Measurements from ENCODE around the gene EDN2.

Gene EDN2

DNA sequence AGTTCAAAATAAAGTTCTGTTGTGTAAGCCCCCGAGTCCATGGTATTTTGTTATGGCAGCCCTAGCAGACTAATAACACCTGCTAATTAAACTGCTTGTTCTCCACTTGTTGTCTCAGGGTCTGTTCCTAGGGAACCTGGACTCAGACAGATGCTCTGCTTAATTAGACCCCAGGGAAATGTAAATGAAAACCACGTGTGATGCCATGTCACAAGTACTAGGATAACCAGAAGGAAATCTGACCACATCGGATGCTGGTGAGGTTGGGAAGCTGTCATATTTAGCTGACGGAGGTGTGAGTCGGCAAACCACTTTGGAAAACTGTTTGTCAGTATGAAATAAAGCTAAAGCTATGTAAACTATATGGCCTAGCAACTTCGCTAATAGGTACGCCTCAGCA lies 19.6 kb downstream of the EDN2 start:
- DNase-seq (ENCODE audit: low spot score) = no peak

DNA sequence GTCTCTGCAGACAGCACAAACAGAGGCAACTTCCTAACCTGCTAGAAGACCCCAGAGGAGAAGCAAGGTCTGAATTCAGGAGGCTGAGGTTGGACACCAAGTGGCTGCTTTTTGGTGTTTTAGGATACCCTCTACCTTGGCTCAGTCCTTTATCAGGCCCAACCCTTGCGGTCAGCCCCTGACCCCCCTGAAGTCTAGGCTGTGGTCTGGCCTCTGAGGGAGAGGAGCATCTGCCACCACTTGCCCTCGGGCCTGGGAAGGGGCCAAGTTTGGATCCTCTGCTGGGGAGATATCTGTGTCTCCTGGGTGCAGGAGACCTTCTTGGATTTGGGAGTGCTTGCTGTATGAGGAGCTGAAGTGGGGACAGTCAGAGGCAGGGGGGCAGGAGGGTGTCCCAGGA lies 21.0 kb downstream of the EDN2 start:
- DNase-seq (ENCODE audit: low spot score) = no peak

DNA sequence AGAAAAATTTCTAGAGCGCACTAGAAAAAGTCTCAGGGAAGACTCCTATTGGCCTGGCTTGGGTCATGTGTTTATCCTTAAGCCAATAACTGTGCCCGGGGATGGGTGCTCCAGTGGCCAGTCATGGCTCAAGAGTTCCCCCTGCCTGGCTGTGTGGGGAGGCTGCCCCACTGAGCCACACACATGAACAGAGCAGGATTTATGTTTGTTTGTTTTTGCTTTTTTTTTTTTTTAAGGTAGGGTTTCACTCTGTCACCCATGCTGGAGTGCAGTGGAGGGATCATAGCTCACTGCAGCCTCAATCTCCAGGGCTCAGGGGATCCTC lies 21.8 kb downstream of the EDN2 start:
- no peak for DNase-seq (ENCODE audit: low spot score)

DNA sequence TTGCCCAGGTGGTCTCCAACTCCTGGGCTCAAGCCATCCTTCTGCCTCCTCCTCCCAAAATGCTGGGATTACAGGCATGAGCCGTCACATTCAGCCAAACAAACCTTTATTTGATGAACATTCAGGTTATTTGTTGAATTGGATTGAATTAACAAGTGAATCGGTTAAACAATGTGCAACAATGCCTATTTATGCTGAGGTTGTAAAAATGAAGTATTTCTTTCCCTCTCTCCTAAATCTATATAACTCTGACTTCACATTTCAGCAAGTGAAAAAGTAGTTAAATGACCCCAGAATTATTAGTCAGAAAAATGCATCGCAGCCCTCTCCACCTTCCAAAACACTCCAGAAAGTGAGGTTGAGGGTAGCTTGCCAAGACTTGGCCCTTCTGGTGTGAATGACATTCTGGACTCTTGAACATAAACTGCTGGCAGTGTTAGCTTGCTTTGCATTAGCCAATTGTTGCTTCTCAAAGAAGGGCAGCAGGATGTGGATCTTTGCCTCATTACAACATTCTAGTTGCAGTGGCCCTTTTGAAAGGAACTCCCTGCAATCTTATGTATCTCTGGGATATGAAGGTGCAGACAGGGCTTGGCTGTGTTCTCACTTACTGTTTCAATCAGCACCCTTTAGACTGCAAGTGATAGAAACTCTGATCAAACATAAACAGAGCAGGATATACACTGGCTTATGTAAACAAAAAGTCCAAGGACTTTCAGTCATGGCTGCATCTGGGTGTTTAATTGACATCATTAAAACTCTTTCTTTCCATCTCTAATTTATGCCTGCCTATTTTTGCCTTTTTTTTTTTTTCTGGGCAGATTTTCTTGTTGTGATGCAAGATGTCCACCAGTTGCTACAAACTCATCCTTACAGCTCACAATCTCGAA lies 22.4 kb downstream of the EDN2 start:
- no peak for DNase-seq (ENCODE audit: low spot score)

DNA sequence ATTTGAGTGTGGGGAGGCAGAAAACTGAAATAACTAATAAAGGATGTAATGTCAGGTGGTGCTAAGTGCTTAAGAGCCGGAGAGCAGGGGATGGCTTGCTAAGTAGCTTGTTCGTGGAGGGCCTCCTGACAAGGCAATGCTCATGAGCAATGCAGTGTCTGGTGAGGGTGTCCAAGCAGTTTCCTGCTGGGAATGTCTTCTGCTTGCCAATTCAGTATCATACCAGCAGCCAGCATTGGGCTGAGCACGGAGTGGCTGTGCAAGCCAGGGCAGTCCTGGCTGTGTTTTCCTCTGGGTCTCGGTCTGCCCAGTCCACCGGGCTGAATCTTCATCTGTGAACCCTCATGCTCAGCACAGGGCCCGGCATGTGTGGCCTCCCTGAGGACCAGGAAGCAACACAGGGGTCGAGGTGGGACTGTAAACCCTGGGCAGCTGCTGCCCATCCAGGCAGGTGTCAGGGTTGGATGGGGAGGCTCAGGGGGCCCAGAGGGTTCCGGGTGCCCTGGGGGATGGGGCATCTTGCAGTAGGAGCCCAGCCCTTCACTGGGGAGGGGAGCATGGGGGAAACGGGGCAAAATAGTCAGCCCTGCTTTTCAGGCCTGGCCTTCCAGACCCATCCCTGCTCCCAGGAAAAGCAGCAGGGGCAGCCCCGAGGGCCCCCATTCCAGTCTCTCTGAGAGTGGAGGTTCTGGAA lies 27.5 kb downstream of the EDN2 start:
- no peak for DNase-seq (ENCODE audit: low spot score)

DNA sequence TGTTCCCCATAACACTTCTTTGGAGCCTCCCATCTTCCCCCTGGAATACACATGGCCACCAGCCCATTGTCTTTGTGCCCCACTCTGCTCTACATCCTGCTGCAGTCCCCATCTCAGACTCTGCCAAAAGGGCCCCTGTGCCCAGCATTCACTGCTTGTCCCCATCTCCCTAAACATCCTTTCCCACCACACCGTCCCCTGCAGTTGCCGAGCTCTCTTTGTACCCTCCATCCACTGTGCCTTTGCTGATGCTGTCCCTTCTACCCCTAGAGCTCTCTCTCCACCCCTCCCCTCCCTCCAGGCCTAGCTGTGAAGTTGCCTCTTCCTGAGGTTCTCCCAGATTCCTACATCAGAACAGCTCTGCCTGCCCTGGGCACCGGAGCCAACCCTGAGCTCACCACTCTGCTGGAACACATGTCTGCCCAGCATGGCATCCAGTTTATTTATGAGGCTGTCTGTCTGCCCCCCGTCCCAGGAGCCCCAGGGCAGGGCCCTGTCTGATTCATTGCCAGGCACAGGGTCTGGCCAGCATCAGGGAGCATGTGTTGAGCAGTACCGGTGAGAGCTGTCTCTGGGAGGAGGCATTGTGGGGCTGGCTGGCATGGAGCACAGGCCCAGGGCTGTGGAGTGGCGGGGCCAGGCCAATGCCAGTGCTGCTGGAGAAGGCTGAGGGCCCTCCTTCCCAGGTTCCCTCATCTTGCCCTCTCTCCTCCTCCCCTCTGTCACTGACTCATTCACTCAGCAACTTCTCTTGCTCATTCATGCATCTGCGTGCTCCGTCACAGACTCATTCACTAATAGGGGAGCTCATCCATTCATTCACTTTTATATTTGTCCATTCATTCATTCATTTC lies 28.8 kb downstream of the EDN2 start:
- no peak for DNase-seq (ENCODE audit: low spot score)

DNA sequence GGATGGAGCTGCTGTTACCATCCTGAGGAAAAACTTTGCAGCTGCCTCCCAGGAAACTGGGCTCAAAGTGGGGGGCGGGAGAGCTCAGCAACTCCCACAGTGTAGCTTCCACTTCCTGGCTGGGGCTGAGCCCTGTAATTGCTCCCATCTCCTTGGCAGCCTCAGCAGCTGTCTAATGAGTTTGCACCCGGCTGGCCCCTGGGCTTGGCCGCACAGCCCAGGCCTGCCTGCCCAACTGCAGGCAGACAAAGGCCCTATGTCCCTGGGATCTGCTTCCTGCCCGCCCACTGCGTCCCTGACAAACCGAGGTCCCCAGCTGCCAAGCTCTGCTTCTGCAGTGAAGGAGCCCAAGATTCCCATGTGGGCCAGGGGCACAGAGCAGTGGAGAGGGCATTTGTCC lies 30.1 kb downstream of the EDN2 start:
- peak; percentile 77 for DNase-seq (ENCODE audit: low spot score)

DNA sequence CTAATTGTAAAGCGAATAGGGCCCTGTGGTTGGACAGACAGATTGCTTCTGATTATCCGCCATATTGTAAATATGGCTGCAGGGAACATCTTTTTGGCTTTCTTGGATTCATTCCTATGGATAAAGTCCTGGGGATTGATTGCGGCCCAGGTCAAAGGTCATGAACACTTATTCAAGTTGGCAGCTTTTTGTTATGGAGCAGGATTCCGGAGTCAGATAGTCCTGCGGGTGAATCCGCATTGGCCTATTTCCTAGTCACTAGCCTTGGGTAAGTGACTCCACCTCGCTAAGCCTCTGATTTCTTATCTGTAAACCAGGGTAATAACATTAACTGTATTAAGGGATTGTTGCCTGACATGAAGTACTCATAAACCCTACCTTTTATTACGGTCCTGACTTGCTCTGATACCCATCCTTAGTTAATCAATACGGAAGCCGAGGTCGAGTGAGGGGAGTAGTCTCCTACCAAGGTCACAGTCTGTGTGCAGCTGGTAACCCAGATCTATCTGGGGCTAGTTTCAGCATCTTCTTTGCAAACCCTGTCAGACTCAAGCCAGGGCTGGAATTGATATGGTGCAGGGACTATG lies 31.7 kb downstream of the EDN2 start:
- DNase-seq (ENCODE audit: low spot score) = no peak

DNA sequence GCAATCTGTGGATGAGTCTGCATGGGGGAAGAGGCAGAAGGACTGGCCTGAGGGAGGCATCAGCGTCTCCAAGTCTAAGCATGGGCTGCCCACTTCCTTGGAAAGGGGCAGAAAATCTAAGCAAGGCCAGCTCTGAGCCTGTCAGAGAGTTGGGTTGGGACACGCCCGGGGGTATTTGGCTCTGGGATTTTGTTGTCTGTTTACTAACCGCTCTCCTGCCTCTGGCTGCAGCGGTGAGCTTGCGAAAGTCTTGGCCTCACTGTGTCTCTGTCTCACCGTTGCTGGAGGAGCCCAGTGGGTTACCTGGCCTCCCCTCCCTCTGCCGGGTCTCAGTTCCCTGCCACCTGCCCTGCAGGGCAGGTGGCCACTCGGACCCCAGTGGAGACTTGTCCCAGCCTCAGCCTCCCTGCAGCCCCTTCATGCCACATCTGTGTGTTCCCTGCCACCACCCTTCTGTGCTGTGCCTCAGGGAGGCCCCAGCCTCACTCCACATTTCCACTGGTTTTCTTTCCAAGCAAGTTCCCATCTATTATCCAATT lies 33.7 kb downstream of the EDN2 start:
- DNase-seq (ENCODE audit: low spot score) = no peak

DNA sequence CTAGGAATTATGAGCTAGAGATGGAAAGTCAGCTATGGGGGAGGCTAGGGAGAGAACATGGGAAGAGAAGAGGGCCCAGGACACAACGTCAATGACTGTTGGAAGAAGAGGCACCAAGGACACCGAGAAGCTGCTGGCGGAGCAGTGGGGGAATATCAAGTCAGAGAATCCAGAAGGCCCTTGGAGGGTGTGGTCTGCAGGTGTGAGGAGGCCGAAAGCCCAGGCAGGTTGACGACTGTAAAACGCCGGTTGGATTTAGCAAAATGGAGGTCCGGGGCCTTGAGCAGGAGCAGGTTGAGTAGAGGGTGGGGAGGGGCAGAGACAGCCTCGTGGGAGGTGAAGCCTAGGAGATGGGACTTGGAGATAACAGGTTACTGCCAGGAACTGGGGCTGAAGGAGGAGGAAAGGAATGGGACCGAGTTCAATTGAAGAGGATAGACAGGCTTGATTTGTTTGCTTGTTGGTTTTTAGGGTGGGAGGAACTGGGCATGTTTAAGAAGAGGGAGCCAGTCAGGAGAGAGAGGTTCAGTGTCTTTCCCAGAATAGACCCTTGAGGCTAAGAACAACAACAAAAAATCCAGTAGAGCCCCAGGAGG lies 35.1 kb downstream of the EDN2 start:
- DNase-seq (ENCODE audit: low spot score) = no peak

DNA sequence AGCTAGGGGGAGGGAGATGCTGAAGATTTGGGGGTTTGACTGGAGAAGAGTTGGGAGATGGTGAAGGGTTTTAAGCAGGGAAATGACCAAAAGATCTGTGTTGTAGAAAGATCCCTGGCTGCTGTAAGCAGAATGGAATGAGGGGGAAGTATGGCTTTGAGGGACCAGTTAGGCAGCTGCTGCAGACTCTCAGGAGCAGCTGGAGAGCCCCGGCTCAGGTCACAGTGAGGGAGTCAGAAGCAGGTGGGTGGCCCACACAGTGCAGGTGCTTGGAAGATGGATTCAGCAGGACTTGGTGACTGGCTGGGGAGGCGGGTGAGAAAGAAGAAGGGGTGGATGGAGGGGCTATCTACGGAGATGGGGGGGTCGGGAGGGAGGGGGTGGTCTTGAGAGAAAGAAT lies 35.7 kb downstream of the EDN2 start:
- DNase-seq (ENCODE audit: low spot score) = no peak

DNA sequence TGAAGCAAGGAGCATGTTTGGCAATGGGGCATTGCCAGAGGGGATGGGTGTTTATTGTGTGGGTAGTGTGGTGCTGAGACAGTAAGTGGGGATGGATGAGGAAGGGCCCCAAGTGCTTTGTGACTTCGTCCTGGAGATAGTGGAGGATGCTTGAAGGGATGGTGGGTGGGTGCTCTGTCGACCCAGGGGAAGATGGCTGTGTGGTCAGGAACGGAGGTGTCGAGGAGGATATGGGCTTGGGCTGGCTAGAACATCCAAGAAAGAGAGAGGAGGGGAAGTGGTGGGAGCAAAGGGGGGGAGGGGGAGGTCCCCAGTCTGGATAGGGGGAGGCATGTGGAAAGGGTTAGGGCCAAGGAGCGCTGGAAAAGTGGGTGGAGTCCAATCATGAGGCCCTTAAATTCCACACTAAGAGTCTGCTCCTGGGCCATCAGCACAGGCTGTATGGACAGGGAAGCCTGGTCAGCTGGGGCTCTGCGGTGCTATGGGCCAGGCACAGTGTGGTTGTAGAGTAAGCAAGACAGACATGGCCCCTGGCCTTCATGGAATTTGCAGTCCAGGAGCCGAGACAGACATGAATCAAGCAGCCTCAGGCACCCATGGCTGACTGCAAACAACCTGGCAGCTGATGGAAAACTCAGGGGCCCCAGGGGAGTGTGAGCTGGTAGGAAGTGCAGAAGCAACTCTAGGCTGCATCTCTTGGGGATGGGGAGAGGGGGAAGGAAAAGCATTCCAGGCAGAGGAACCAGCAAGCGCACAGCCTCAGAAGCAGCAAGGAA lies 36.3 kb downstream of the EDN2 start:
- DNase-seq (ENCODE audit: low spot score) = no peak

DNA sequence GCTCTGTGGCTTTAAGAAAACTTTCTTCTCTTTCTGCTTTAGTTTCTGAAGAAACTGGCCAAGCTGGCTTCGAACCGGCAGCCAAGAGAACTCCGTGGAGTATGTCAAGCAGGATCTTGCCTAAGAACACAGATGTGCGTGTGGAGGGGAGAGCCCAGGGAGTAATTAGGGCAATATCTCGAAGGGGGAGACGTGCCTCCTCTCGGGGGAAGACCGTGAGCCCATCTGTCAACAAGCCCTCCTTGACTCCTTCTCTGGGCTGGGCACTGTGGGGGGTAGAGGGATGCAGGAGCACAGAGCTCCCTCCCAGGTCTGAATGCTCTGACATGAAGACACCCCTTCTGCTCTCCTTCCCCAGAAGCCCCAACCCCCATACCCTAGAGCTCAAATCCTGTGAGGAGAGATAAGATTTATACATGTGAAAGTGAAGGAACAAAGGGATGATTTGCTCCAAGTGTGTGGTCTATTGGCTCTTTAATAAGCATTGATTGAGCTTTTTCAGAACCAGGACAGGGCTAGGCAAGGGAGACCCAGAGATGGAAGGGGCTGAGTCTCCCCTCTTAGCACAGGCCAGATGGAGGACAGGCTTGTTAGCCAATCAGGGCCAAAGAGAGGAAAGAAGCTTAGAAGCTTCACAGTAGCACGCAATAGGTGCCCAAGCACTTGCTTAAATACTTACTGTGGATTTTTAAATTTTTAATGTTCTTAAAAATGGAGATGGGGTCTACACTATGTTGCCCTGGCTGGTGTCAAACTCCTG lies 37.5 kb downstream of the EDN2 start:
- DNase-seq (ENCODE audit: low spot score) = no peak

DNA sequence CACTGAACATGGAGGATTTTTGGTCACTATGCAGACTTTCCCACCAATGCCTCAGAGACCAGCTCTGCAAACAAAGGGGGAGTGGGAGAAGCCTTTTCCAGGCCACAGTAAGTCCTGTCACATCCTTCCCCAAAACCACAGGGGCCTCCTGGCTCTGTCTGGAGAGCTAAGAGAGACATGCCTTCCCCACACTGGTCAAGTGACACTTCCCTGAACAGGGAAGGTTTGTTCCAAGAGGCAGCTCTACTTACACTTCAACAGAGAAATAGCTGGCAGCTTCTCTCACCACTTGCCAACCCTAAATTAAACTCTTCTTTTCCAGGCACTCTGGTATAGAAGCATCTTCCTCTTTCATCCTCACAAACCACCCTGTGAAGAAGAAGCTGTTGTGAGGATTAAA lies 39.7 kb downstream of the EDN2 start:
- no peak for DNase-seq (ENCODE audit: low spot score)

DNA sequence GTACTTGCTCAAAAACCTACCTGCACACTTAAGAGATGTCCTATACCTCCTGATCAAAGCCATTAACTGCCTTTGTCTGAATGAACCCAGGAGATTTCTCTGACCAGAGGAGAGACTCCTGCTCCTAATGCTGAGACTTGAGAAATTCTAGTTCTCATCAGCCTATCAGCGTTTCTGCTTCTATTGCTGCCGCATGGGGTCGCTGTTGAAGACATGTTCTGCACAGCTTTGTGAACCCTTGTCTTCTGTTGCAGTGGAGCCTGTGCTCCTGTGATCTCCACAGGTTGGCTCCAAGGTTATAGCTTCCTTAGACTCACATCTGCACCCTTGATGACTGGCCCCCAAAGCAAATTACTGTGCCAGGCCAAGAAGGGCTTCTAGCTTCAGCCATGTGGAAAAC lies 40.2 kb downstream of the EDN2 start:
- no peak for DNase-seq (ENCODE audit: low spot score)

DNA sequence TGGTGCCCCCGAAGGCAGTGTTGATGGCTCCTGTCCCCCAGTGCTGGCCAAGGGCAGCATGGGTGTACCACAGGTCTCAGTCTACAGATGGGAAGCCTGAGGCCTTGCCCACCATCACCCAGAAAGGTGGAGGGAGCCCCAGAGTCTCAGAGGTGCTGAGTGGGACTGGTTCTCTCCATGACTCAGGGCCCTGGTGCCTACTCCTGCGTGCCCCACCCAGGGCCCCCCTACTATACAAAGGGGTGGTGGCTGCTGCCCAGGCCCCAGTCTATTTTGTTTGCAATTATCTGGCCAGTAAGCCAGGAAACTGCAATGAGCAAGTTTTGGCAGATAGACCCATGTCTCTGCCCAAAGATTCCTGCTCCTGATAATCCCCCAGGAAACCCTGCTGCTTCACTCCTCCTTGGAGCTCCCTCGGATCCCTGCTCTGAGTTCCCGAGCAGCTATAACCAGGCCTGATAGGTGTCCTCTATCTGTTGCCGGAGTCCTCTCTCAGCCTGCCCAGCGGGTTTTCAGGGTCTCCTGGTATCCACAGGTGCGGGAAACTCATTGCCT lies 41.7 kb downstream of the EDN2 start:
- DNase-seq (ENCODE audit: low spot score) = no peak

DNA sequence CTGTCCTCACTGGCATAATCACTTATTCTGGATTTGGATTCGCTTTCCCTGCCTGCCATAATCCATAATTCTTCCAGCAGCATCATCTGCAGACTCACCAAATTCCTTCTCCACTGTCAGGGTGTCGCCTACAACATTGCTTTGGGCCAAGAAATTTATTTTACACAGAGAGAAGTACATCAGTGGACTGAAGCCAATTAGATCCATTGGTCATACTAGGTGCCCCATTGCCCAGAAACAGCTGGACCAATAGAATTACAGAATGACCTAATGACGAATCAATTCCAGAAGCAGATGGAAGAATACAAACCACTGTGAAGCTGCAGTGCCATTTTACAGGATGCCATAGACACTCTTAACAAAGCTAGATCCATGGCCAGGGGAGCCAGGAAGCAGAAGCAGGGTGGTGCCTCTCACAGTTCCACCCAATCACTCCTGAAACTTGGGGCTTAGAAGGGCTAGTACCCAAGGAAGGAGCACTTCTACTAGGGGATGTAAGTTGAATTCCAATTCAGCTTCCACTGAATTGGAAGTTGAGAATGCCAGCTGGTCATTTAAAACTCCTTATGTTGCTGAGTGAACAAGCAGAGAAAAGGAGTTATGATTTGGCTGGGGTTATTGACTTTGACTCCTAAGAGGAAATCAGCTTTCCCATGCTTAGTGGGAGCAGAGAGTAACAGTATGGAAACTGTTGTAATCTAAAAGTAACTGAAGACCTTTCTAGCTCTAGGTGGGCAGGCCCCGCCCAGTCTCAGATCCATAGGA lies 44.0 kb downstream of the EDN2 start:
- no peak for DNase-seq (ENCODE audit: low spot score)

DNA sequence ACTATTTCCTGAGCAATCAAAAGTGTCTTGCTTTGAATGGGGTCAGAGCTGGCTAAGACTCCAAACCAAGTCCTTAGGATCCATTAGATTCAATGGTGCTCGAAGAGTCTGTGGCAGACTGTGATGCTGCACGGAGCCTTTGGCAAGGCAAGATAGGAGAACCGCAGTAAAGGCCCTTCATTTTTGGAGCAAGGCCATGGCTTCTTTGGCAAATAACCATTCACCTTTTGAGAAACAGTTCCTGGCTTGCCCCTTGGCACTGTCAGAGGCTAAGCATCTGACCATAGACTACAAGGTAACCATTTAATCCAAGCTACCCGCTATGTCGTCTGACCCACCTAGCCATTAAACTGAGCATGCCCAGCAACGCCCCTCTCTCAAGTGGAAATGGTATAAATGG lies 45.2 kb downstream of the EDN2 start:
- no peak for DNase-seq (ENCODE audit: low spot score)

DNA sequence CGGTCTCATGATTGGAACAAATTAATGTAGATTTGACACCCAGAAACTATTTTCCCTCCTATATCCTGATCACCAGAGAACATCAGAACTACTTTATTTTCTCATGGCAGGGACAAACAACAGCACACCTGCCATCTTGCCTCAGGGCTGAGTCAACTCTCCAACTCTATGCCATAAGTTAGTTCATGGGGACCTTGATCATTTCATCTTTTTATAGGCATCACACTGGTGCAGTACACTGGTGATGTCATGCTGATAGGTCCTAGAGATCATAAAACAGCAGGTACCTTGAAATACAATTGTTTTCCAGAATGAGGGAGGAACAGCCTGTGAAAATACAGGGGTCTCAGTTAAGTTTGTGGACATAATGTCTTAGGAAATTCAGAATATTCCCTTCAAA lies 45.8 kb downstream of the EDN2 start:
- no peak for DNase-seq (ENCODE audit: low spot score)

All from left forelimb (tissue), 1 donor.